Brain microvascular endothelial cell (primary cell): ENCODE measurements around the gene EFNA5.
"Not testable (repeated sequence)": the region's sequence is repeated elsewhere in the genome, so short reads cannot be mapped to it uniquely, and the experiment has no call there.

Experiments used
- DNase-seq: peaks from one replicate; pipeline ENCODE4 v3.0.0-alpha.2; 2020
- H3K27ac ChIP-seq: fragments of 250-450 bp; sonication (Bioruptor Pico); 2 replicates; pipeline ENCODE4 v1.5.1; 2020; ENCODE audit warnings: mild to moderate bottlenecking, moderate library complexity
- H3K27me3 ChIP-seq: fragments of 250-450 bp; sonication (Bioruptor Pico); replicated peaks from 2 replicates; pipeline ENCODE4 v1.5.1; 2020; ENCODE audit warnings: mild to moderate bottlenecking
- H3K36me3 ChIP-seq: fragments of 250-450 bp; sonication (Bioruptor Pico); replicated peaks from 2 replicates; pipeline ENCODE4 v1.5.1; 2020; ENCODE audit warnings: mild to moderate bottlenecking
- H3K4me3 ChIP-seq: 2 replicates; pipeline ENCODE4 v1.5.1; 2011; ENCODE audit warnings: low read depth, mild to moderate bottlenecking, control low read depth, low read length, moderate library complexity
- CTCF ChIP-seq: IDR thresholded peaks from 2 replicates; pipeline ENCODE4 v1.5.1; 2011; ENCODE audit warnings: low read depth, mild to moderate bottlenecking, moderate library complexity, low read length, control low read depth, inconsistent platforms; ENCODE audit errors: missing control alignments
- in situ Hi-C: cut with HindIII; loops from 2 replicates; pipeline ENCODE4 v1.10.0; 2017; ENCODE audit warnings: low sequenced_read_pairs, low pct_ligation_motif_present

Gene EFNA5

DNA sequence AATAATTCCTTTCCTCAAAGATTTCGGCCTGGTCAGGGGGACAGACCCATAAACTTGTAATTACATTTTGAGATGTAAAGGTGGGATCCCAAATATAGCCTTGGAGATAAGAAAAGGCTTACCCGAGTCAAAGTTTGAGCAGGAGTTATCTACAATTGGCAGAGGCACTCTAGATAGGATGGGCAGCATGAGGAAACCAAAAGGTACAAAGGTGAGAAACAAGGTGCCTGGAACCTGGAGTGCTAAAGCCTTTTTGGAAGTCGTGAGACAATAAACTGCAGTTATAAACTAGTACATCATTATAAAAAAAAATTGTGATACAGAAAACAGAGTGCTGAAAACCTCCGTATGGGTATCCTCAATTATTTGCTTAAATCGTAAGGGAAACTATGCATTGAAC, 212.4 kb downstream of the EFNA5 start:
- Histone ChIP-seq H3K27me3 (no peaks in the 10 kb centered on the region), H3K36me3 (no peaks in the 10 kb centered on the region), H3K27ac (no peak overlapping the region), H3K4me3 (no peak overlapping the region)
- in situ Hi-C loops: no loop called here
- TF ChIP-seq CTCF: no peak
- DNase-seq: no peak

DNA sequence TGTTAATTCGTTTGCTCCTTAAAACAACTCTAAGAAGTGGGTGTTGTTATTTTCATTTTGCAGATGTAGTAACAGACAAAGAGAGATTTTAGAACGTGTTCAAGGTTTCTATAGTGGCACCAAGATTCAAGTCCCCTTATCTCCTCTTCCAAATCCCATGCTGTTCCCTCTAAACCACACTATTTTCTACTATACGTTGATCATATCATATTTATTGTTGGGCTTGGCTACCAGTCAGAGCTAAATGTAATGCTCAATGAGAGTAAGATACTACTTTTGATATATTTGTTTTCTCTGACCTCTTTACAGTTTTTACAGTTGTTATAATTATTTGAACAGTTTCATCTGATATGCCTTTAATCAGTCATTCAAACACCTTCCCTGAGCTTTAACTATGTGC, 212.9 kb downstream of the EFNA5 start:
- H3K27me3 ChIP-seq: no peaks in the 10 kb centered on the region
- DNase-seq: no peak
- TF ChIP-seq CTCF: no peak
- H3K27ac ChIP-seq: no peak overlapping the region
- H3K4me3 ChIP-seq: no peak overlapping the region
- no peaks in the 10 kb centered on the region for H3K36me3 ChIP-seq
- in situ Hi-C loops: no loop called here

GRCh38 chr5:107457138-107457537, 213.6 kb downstream of the EFNA5 start:
- Histone ChIP-seq H3K27ac (no peak overlapping the region), H3K36me3 (no peaks in the 10 kb centered on the region), H3K4me3 (no peak overlapping the region), H3K27me3 (no peaks in the 10 kb centered on the region)
- in situ Hi-C loops: no loop called here
- no peak for TF ChIP-seq CTCF
- DNase-seq: no peak

DNA sequence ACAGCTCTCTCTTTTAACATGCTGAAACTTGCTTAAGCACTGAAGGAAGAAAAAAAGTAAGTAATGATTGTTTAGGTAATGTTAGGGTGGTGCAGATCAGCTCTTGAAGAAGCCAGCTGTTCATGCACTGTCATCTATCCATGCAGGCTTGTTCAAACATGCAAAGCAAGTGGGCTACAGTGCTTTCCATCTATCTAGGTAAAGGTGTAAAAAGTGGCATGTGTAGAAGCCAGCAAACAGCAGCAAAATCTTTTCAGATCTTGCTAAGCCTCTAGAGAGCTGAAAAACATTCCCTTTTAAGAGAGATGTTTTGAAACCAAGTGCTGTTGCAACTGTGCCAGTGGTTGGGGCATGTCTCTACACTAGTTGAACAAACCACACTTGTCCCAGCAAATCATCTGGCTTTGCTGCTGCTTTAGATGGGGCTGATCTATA, 214.4 kb downstream of the EFNA5 start:
- no peak for TF ChIP-seq CTCF
- no peak for DNase-seq
- Histone ChIP-seq H3K4me3 (no peak overlapping the region), H3K27ac (no peak overlapping the region), H3K27me3 (no peaks in the 10 kb centered on the region), H3K36me3 (no peaks in the 10 kb centered on the region)
- in situ Hi-C loops: no loop called here

- no peak overlapping the region for H3K27ac ChIP-seq
- DNase-seq: no peak
Observed at GRCh38 chr5:107455111-107455544, 215.6 kb downstream of the EFNA5 start.

GRCh38 chr5:107451827-107452226, 218.9 kb downstream of the EFNA5 start:
- in situ Hi-C loops, DNase-seq, H3K27me3 ChIP-seq, H3K36me3 ChIP-seq, H3K4me3 ChIP-seq, H3K27ac ChIP-seq: not testable (repeated sequence)

More at GRCh38 chr5:107455111-107455544, 215.6 kb downstream of the EFNA5 start:
- in situ Hi-C loops: no loop called here
- TF ChIP-seq CTCF: no peak
- H3K36me3 ChIP-seq: no peaks in the 10 kb centered on the region
- H3K4me3 ChIP-seq: no peak overlapping the region
- H3K27me3 ChIP-seq: no peaks in the 10 kb centered on the region

- no peaks in the 10 kb centered on the region for H3K36me3 ChIP-seq
- no peak for TF ChIP-seq CTCF
- H3K27ac ChIP-seq: no peak overlapping the region
- H3K4me3 ChIP-seq: no peak overlapping the region
- in situ Hi-C loops: no loop called here
- DNase-seq: no peak
- no peaks in the 10 kb centered on the region for H3K27me3 ChIP-seq
Observed at GRCh38 chr5:107451028-107451427, 219.7 kb downstream of the EFNA5 start.
